Endodermal cell (in vitro differentiated cells): ENCODE results near the gene IL19. TPM values are rescaled to one million over a fixed set of nuclear protein-coding genes. Genes with fewer than 3 reads are reported as not detected.

Experiments used
- DNase-seq: peaks from one replicate; pipeline ENCODE4 v3.0.0-alpha.2; 2017
- H3K27ac ChIP-seq: 2 replicates; pipeline ENCODE4 v1.5.1; 2013; ENCODE audit warnings: mild to moderate bottlenecking, low read depth, low read length, moderate library complexity
- H3K27me3 ChIP-seq: 2 replicates; pipeline ENCODE4 v1.6.1; 2013; ENCODE audit warnings: mild to moderate bottlenecking, low read length, moderate library complexity; ENCODE audit not compliant: insufficient read depth, control insufficient read depth, poor library complexity, severe bottlenecking
- H3K36me3 ChIP-seq: 2 replicates; pipeline ENCODE4 v1.7.0; 2013; ENCODE audit warnings: mild to moderate bottlenecking, low read length, moderate library complexity; ENCODE audit not compliant: control insufficient read depth, insufficient read depth
- H3K4me1 ChIP-seq: one replicate; pipeline ENCODE4 v1.7.0; 2013; ENCODE audit warnings: low read length; ENCODE audit not compliant: control insufficient read depth, insufficient read depth
- H3K4me3 ChIP-seq: 2 replicates; pipeline ENCODE4 v1.5.1; 2013; ENCODE audit warnings: mild to moderate bottlenecking, low read length, moderate library complexity
- H3K9ac ChIP-seq: 2 replicates; pipeline ENCODE4 v1.6.1; 2013; ENCODE audit warnings: mild to moderate bottlenecking, low read length, moderate library complexity; ENCODE audit not compliant: poor library complexity, severe bottlenecking; ENCODE audit errors: extremely low read depth
- H3K9me3 ChIP-seq: 2 replicates; pipeline ENCODE4 v1.6.1; 2013; ENCODE audit warnings: mild to moderate bottlenecking, low read length, moderate library complexity; ENCODE audit not compliant: control insufficient read depth
- H3K27ac Mint-ChIP-seq: 2 replicates; pipeline ENCODE4 v1.8.0; 2020; ENCODE audit warnings: mixed read lengths
- H3K27me3 Mint-ChIP-seq: 2 replicates; pipeline ENCODE4 v1.8.0; 2021; ENCODE audit warnings: mild to moderate bottlenecking, mixed read lengths; ENCODE audit not compliant: insufficient read depth
- H3K36me3 Mint-ChIP-seq: 2 replicates; pipeline ENCODE4 v1.8.0; 2020; ENCODE audit warnings: low read depth, mixed read lengths
- H3K4me1 Mint-ChIP-seq: 2 replicates; pipeline ENCODE4 v1.8.0; 2020; ENCODE audit warnings: mixed read lengths
- H3K4me3 Mint-ChIP-seq: 2 replicates; pipeline ENCODE4 v1.8.0; 2020; ENCODE audit warnings: mild to moderate bottlenecking, moderate library complexity, mixed read lengths
- H3K9me3 Mint-ChIP-seq: 2 replicates; pipeline ENCODE4 v1.8.0; 2020; ENCODE audit warnings: mild to moderate bottlenecking, mixed read lengths
- WGBS, 2 experiments: methylation state at CpG; one replicate each; pipeline versions ENCODE4 v1.1.5 to v1.1.7; 2013; ENCODE audit warnings: missing lambda C conversion rate in 2 of 2, mixed read lengths in 1 of 2; ENCODE audit not compliant: insufficient coverage in 1 of 2, insufficient read length in 1 of 2; 5-methylcytosine and 5-hydroxymethylcytosine counted together
- total RNA-seq, 2 donors: library from RNA; stranded (reverse); fragmentation: NEBNext Ultra II Directional in 1 of 2; extraction: Animal tissue kit (Norgen Biotek cat#: 25700) in 1 of 2; gene quantifications; 2 replicates in 1 of 2; 3 replicates in 1 of 2; pipeline ENCODE4 v1.2.1, GENCODE V29; 2021
- TF ChIP-seq, protein P1 (sequence below): fragments of 200-600 bp; sonication (generic); conservative IDR thresholded peaks from 2 replicates; pipeline ENCODE4 v1.5.0; 2021; ENCODE audit warnings: antibody characterized with exemption, mild to moderate bottlenecking

The IL19 gene
- total RNA-seq, 2 donors from 2014 or later = not detected

DNA sequence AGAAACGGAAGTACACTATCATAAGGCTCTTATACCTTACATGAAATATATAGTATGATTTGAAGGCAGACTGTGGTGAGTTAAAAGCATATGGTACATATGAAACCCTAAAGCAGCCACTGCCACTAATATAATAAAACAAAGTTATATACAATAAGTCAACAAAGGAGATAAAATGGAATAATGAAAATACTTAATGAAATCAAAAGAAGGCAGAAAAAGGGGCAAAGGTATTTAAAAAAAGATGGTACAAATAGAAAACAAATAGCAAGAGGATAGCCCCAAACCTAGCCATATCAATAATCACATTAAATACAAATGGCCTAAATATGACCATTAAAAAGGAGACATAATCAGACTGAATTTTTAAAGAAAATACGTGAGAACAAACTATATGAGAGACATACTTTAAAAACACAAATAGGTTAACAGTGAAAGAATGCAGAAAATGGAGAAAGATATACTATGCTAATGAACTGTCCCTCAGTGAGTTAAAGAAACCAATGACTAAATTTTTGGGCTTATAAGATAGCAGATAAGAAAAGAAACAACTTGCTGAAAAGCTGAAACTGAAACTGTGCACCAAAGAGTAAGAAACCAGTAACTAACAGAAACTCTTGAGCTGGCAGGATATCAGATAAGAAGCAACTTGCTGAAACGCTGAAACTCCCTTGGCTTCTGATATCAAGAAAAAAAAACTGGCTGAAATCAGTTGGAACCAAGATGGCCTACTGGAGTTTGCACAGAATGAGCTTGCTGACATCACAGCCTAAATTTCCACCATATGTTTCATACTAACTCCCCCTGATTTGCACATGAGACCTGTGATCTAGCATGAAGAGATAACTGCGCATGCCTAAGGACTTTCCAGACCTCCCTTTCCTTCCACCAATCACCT, 46.1 kb downstream of the IL19 start:
- Histone ChIP-seq H3K4me1 (no peaks in the 10 kb centered on the region), H3K4me3 (no peak overlapping the region), H3K9ac (no peak overlapping the region), H3K27me3 (no peaks in the 10 kb centered on the region), H3K36me3 (no peaks in the 10 kb centered on the region), H3K9me3 (no peaks in the 10 kb centered on the region), H3K27ac (no peak overlapping the region)
- Mint-ChIP-seq H3K4me3 (no peak overlapping the region), H3K9me3 (peaks cover 9% of the 10 kb centered on the region), H3K36me3 (no peaks in the 10 kb centered on the region), H3K4me1 (no peaks in the 10 kb centered on the region), H3K27me3 (peaks cover 6% of the 10 kb centered on the region), H3K27ac (no peak overlapping the region)
- TF ChIP-seq, protein P1, sequence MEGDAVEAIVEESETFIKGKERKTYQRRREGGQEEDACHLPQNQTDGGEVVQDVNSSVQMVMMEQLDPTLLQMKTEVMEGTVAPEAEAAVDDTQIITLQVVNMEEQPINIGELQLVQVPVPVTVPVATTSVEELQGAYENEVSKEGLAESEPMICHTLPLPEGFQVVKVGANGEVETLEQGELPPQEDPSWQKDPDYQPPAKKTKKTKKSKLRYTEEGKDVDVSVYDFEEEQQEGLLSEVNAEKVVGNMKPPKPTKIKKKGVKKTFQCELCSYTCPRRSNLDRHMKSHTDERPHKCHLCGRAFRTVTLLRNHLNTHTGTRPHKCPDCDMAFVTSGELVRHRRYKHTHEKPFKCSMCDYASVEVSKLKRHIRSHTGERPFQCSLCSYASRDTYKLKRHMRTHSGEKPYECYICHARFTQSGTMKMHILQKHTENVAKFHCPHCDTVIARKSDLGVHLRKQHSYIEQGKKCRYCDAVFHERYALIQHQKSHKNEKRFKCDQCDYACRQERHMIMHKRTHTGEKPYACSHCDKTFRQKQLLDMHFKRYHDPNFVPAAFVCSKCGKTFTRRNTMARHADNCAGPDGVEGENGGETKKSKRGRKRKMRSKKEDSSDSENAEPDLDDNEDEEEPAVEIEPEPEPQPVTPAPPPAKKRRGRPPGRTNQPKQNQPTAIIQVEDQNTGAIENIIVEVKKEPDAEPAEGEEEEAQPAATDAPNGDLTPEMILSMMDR = no peak
- DNase-seq = no peak
- WGBS, 2 experiments = 80 to 86% methylated on average over 1 to 4 of the region's 4 CpGs

DNA sequence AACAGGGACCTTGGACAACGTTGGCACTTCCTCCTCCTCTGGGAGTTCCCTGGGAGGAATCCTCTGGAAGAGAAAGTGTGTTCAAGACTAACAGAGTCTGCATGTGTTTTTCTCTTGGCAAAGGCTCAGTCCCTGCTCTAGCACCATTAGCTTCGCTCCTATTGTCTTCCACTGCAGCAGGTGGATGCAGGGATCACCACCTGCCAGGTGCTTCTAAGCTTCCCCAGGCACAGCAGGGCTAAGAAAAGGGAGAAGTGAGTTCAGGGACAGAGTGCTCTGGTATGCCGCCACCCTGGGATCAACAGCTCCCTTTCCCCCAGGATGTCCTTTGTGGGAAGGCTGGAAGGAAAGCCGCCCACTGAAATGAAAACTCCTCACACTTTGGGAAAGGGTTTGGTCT, 50.9 kb downstream of the IL19 start:
- Mint-ChIP-seq H3K27me3 (peaks cover 6% of the 10 kb centered on the region), H3K4me1 (no peaks in the 10 kb centered on the region), H3K4me3 (no peak overlapping the region), H3K36me3 (no peaks in the 10 kb centered on the region), H3K9me3 (no peaks in the 10 kb centered on the region), H3K27ac (no peak overlapping the region)
- WGBS, 2 experiments = 81 to 85% methylated on average over 2 to 4 of the region's 4 CpGs
- DNase-seq = no peak
- Histone ChIP-seq H3K27ac (no peak overlapping the region), H3K4me1 (no peaks in the 10 kb centered on the region), H3K9ac (no peak overlapping the region), H3K4me3 (no peak overlapping the region), H3K27me3 (no peaks in the 10 kb centered on the region), H3K36me3 (no peaks in the 10 kb centered on the region), H3K9me3 (no peaks in the 10 kb centered on the region)
- TF ChIP-seq, protein P1 = no peak

DNA sequence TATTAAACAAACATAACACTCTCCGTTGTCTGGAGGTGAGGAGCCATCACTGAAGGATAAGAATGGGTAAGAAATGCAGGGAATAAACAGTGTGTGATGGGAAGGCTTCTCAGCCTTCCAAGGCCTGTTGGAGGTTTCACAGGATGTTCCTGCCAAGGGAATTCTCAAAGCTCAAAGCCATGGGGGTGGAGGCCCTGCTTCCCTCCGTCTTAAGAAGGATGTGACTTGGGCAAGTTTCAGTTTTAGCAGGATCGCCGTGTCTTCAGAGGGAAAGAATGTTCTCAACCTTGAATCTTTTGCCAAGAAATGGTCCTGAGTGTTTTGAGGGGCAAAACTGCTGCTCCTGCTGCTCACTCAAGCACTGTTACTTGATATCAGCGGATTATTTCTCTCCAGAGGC, 53.2 kb downstream of the IL19 start:
- DNase-seq = no peak
- H3K36me3 ChIP-seq = no peaks in the 10 kb centered on the region
- H3K4me1 ChIP-seq = no peaks in the 10 kb centered on the region
- no peaks in the 10 kb centered on the region for H3K9me3 ChIP-seq
- no peaks in the 10 kb centered on the region for H3K4me1 Mint-ChIP-seq
- H3K4me3 ChIP-seq = no peak overlapping the region
- H3K27ac ChIP-seq = no peak overlapping the region
- H3K36me3 Mint-ChIP-seq = no peaks in the 10 kb centered on the region
- peaks cover 4% of the 10 kb centered on the region for H3K27me3 Mint-ChIP-seq
- no peak overlapping the region for H3K9ac ChIP-seq
- H3K4me3 Mint-ChIP-seq = no peak overlapping the region
- H3K27me3 ChIP-seq = no peaks in the 10 kb centered on the region
- H3K9me3 Mint-ChIP-seq = no peaks in the 10 kb centered on the region
- 90 to 94% methylated on average over 3 to 5 of the region's 5 CpGs for WGBS, 2 experiments
- no peak overlapping the region for H3K27ac Mint-ChIP-seq
- TF ChIP-seq, protein P1 = no peak
